K562 (cell line): ENCODE results near the gene SETD3. TPM values are rescaled to one million over a fixed set of nuclear protein-coding genes. Genes with fewer than 3 reads are reported as not detected.

Experiments used
- ATAC-seq: fragments of 200-7000 bp; cut with Tn5 transposase; 3 replicates; pipeline ENCODE4 v1.9.1; 2020; ENCODE audit warnings: moderate library complexity
- BruUV-seq: library from RNA; stranded (reverse); fragments of 400-500 nt; replicated peaks from 2 replicates; lab custom pipeline; 2021; lab: Mats Ljungman, UMichigan
- CTCF ChIA-PET: fragments of 300-600 bp; formaldehyde crosslinking; extraction: SDS; loops from one replicate; lab custom pipeline; 2021; ENCODE audit warnings: low intra/inter-chr PET ratio; lab: Yijun Ruan, JAX
- POLR2A ChIA-PET: fragments of 300-600, 350-650 bp; sonication (Branson Sonifier 250); formaldehyde crosslinking; extraction: SDS; loops from one replicate; lab custom pipeline; 2021; ENCODE audit warnings: antibody characterized with exemption, inconsistent platforms; lab: Yijun Ruan, JAX
- DNase-seq, 4 experiments: peaks; one replicate each; pipeline versions ENCODE4 v3.0.0 to v3.0.0-alpha.2; 2011 to 2018; ENCODE audit warnings: low spot score in 3 of 4, mixed read lengths in 3 of 4; ENCODE audit errors: extremely low read depth in 1 of 4
- FAIRE-seq: peaks from 2 replicates; lab custom pipeline; 2011; peaks lifted over from hg19 to GRCh38; lab: Jason Lieb, UNC
- H2AFZ ChIP-seq: 2 replicates; pipeline ENCODE4 v1.6.0; 2011; ENCODE audit warnings: low read depth, low read length, control low read depth, inconsistent platforms
- H3K27ac ChIP-seq: fragments of 200-600 bp; 3 replicates; pipeline ENCODE4 v1.8.0; 2011; ENCODE audit warnings: low read depth, mild to moderate bottlenecking, control low read depth, inconsistent platforms, low read length, moderate library complexity, mixed read lengths; ENCODE audit errors: extremely low read depth
- H3K27me3 ChIP-seq, 2 experiments: fragments of 300-600 bp in 1 of 2; 2 replicates in 1 of 2; 3 replicates in 1 of 2; pipeline versions ENCODE4 v1.6.0 to v1.8.0; 2011; ENCODE audit warnings: inconsistent platforms in 2 of 2, low read length in 2 of 2, mild to moderate bottlenecking in 1 of 2, mixed read lengths in 1 of 2, moderate library complexity in 1 of 2; ENCODE audit not compliant: control insufficient read depth in 2 of 2, insufficient read depth in 2 of 2
- H3K36me3 ChIP-seq: fragments of 300-600 bp; 3 replicates; pipeline ENCODE4 v1.8.0; 2011; ENCODE audit warnings: mild to moderate bottlenecking, low read length, inconsistent platforms; ENCODE audit not compliant: control insufficient read depth, insufficient read depth
- H3K4me1 ChIP-seq, 2 experiments: fragments of 200-600 bp in 1 of 2; replicated peaks in 1 of 2; 2 replicates in 1 of 2; 3 replicates in 1 of 2; pipeline versions ENCODE4 v1.5.1 to v1.8.0; 2011; ENCODE audit warnings: inconsistent platforms in 2 of 2, low read length in 2 of 2, mild to moderate bottlenecking in 1 of 2, mixed read lengths in 1 of 2, moderate library complexity in 1 of 2; ENCODE audit not compliant: control insufficient read depth in 2 of 2, insufficient read depth in 2 of 2
- H3K4me2 ChIP-seq: 2 replicates; pipeline ENCODE4 v1.6.1; 2011; ENCODE audit warnings: low read length, control low read depth, inconsistent platforms, mixed read lengths; ENCODE audit not compliant: insufficient read depth
- H3K4me3 ChIP-seq: fragments of 200-600 bp; sonication (generic), shearing (Covaris generic); 2 replicates; pipeline ENCODE4 v1.5.1; 2016; ENCODE audit warnings: control low read depth, inconsistent platforms
- H3K79me2 ChIP-seq: fragments of 200-600 bp; 3 replicates; pipeline ENCODE4 v1.8.0; 2011; ENCODE audit warnings: low read length, inconsistent platforms; ENCODE audit not compliant: control insufficient read depth, insufficient read depth
- H3K9ac ChIP-seq, 2 experiments: 2 replicates each; pipeline versions ENCODE4 v1.6.0 to v1.6.1; 2011; ENCODE audit warnings: low read depth in 2 of 2, low read length in 2 of 2, control low read depth in 1 of 2, inconsistent platforms in 1 of 2, mild to moderate bottlenecking in 1 of 2, mixed read lengths in 1 of 2; ENCODE audit not compliant: insufficient read depth in 1 of 2
- H3K9me1 ChIP-seq: one replicate; pipeline ENCODE4 v1.6.0; 2011; ENCODE audit warnings: inconsistent platforms, mild to moderate bottlenecking, low read length, moderate library complexity; ENCODE audit not compliant: control insufficient read depth, insufficient read depth
- H3K9me3 ChIP-seq: replicated peaks from 2 replicates; pipeline ENCODE4 v1.5.1; 2011; ENCODE audit warnings: low read depth, low read length, inconsistent platforms; ENCODE audit not compliant: control insufficient read depth, insufficient read depth
- H4K20me1 ChIP-seq: replicated peaks from 2 replicates; pipeline ENCODE4 v1.6.1; 2011; ENCODE audit warnings: low read length, inconsistent platforms, mixed read lengths; ENCODE audit not compliant: control insufficient read depth, insufficient read depth
- DEAF1 ChIP-seq: fragments of 450-650 bp; formaldehyde crosslinking; IDR thresholded peaks from 2 replicates; pipeline ENCODE4 v1.4.0; 2020; ENCODE audit warnings: mild to moderate bottlenecking, moderate library complexity
- EWSR1 ChIP-seq: fragments of 450-650 bp; IDR thresholded peaks from 2 replicates; pipeline ENCODE4 v1.6.1; 2018; ENCODE audit warnings: borderline replicate concordance, mild to moderate bottlenecking, low read depth, moderate library complexity; ENCODE audit not compliant: partially characterized antibody
- JUND ChIP-seq, 2 experiments: IDR thresholded peaks; 2 replicates in 1 of 2; 3 replicates in 1 of 2; pipeline ENCODE4 v1.6.1; 2011; ENCODE audit warnings: borderline replicate concordance in 2 of 2, low read depth in 2 of 2, low read length in 2 of 2, improper control_type of control experiment in 1 of 2, missing biosample characterization in 1 of 2, missing genetic modification characterization in 1 of 2, missing genetic modification reagents in 1 of 2
- KDM4B ChIP-seq, 2 experiments: fragments of 450-650 bp in 1 of 2; sonication (generic) in 1 of 2; IDR thresholded peaks; 2 replicates each; pipeline ENCODE4 v1.6.1; 2016 to 2017; ENCODE audit warnings: borderline replicate concordance in 2 of 2, antibody characterized with exemption in 1 of 2, low read depth in 1 of 2, mild to moderate bottlenecking in 1 of 2
- KDM5B ChIP-seq: fragments of 200-600 bp; sonication (generic); IDR thresholded peaks from 2 replicates; pipeline ENCODE4 v1.6.1; 2012; ENCODE audit warnings: low read depth, mild to moderate bottlenecking, moderate library complexity, low read length, control low read depth, inconsistent platforms; ENCODE audit not compliant: insufficient replicate concordance
- NFIC ChIP-seq: fragments of 450-650 bp; IDR thresholded peaks from 2 replicates; pipeline ENCODE4 v1.6.1; 2017; ENCODE audit warnings: mild to moderate bottlenecking, inconsistent platforms
- PATZ1 ChIP-seq: fragments of 250-450 bp; sonication (Bioruptor Pico); IDR thresholded peaks from 2 replicates; pipeline ENCODE4 v1.5.0; 2020; ENCODE audit warnings: mild to moderate bottlenecking, borderline replicate concordance
- PHF20 ChIP-seq: fragments of 450-650 bp; IDR thresholded peaks from 2 replicates; pipeline ENCODE4 v1.6.1; 2018; ENCODE audit not compliant: partially characterized antibody
- SNIP1 ChIP-seq: fragments of 450-650 bp; IDR thresholded peaks from 2 replicates; pipeline ENCODE4 v1.7.1; 2017; ENCODE audit warnings: low read depth, mild to moderate bottlenecking
- SNRNP70 ChIP-seq: fragments of 200-400 bp; formaldehyde crosslinking; optimal IDR thresholded peaks from 2 replicates; pipeline ENCODE3; 2017; ENCODE audit warnings: low read depth, low read length
- TAF9B ChIP-seq: fragments of 450-650 bp; IDR thresholded peaks from 2 replicates; pipeline ENCODE4 v1.6.1; 2018; ENCODE audit warnings: mild to moderate bottlenecking; ENCODE audit not compliant: partially characterized antibody
- TCF15 ChIP-seq: fragments of 250-450 bp; sonication (Bioruptor Pico); IDR thresholded peaks from 2 replicates; pipeline ENCODE4 v1.8.0; 2022; ENCODE audit warnings: moderate library complexity, mild to moderate bottlenecking, inconsistent platforms
- TCF7L2 ChIP-seq: fragments of 150-350 bp; IDR thresholded peaks from 2 replicates; pipeline ENCODE4 v1.6.1; 2016; ENCODE audit warnings: low read depth, mild to moderate bottlenecking, low read length, moderate library complexity
- XRCC5 ChIP-seq: fragments of 200-400 bp; formaldehyde crosslinking; IDR thresholded peaks from 2 replicates; pipeline ENCODE4 v1.6.1; 2017; ENCODE audit warnings: low read depth, mild to moderate bottlenecking, low read length
- ZNF354B ChIP-seq: fragments of 250-450 bp; sonication (Bioruptor Pico); IDR thresholded peaks from 2 replicates; pipeline ENCODE4 v1.4.0; 2020
- ZNF507 ChIP-seq: conservative IDR thresholded peaks from 2 replicates; pipeline ENCODE4 v1.6.1; 2017; ENCODE audit warnings: missing genetic modification characterization, missing compliant biosample characterization
- ZNF785 ChIP-seq: fragments of 250-450 bp; sonication (Bioruptor Pico); IDR thresholded peaks from 2 replicates; pipeline ENCODE4 v1.4.0; 2020; ENCODE audit warnings: mild to moderate bottlenecking
- ZZZ3 ChIP-seq: fragments of 450-650 bp; IDR thresholded peaks from 2 replicates; pipeline ENCODE4 v1.6.1; 2016; ENCODE audit warnings: antibody characterized with exemption, mild to moderate bottlenecking, moderate library complexity
- WGBS: fragments of 100-300 bp; shearing (Covaris generic); methylation state at CpG from one replicate; pipeline ENCODE4 v1.1.6; 2016; ENCODE audit warnings: low coverage, mixed read lengths; ENCODE audit not compliant: insufficient coverage; ENCODE audit errors: missing lambda C conversion rate; 5-methylcytosine and 5-hydroxymethylcytosine counted together
- in situ Hi-C: fragments of 300-500 bp; cut with MboI; formaldehyde crosslinking; loops from 4 replicates; pipeline ENCODE4 v1.15.0; 2018; ENCODE audit warnings: inconsistent platforms, mixed read lengths
- intact Hi-C: fragments of 100-400 bp; cut with micrococcal nuclease; formaldehyde crosslinking; loops from 2 replicates; pipeline ENCODE4 v1.14.2; 2022
- polyA plus RNA-seq, 8 experiments: library from polyadenylated mRNA; depleted of rRNA in 4 of 8; stranded (reverse) in 5 of 8; unstranded in 3 of 8; fragments of >200 nt; fragmentation: Nextera tagmentation in 2 of 8; fragmentation: Illumina TruSeq in 1 of 8; extraction: Ambion mirVana in 2 of 8; extraction: Trizol in 1 of 8; gene quantifications; 2 replicates each; pipeline versions ENCODE4 v1.2.1 to v1.2.3, GENCODE V29; 2011 to 2014; ENCODE audit warnings: inconsistent platforms in 1 of 8, missing spikeins in 1 of 8
- total RNA-seq, 7 experiments: library from RNA; depleted of rRNA in 6 of 7; stranded (reverse); fragments of >200 nt in 6 of 7; fragmentation: Illumina TruSeq in 2 of 7; extraction: Trizol in 2 of 7; gene quantifications; 2 replicates each; pipeline versions ENCODE4 v1.2.1 to v1.2.3, GENCODE V29; 2011 to 2021; ENCODE audit warnings: low replicate concordance in 1 of 7

Gene SETD3
- total and polyA plus RNA-seq, 9 of the 15 experiments (the other 6 are each of a cell fraction or from before 2014, with no cell fraction given), result 8.5 to 35.9 (median 26.5) TPM

- Histone ChIP-seq H3K9ac (peak overlapping the region in 1 of 2 experiments; percentile 5; a peak in 1 of 4 replicates), H3K9me1 (no peaks in the 10 kb centered on the region), H3K4me2 (no peak overlapping the region), H3K4me3 (no peak overlapping the region), H3K79me2 (no peaks in the 10 kb centered on the region), H4K20me1 (0 out of 2 replicates have a peak, but pooled peaks cover 6% of the 10 kb centered on the region), H3K4me1 (peaks cover 11 to 58% of the 10 kb centered on the region in 2 experiments), H3K36me3 (no peaks in the 10 kb centered on the region), H3K9me3 (no peaks in the 10 kb centered on the region), H3K27me3 (no peaks in the 10 kb centered on the region), H3K27ac (no peak overlapping the region), H2AFZ (no peak overlapping the region)
- CTCF ChIA-PET, result no interaction called here
- POLR2A ChIA-PET, result no interaction called here
- BruUV-seq, result no TSS peak
- in situ Hi-C loops, result loop anchor here (10.0 kb wide), 1 partner anchor 363 kb away; no protein-coding TSS in a partner anchor
- 77% methylated on average over 10 of the region's 18 CpGs for WGBS
- FAIRE-seq (no peak), DNase-seq (no peak), ATAC-seq (no peak)
- intact Hi-C loops, result no loop called here
- no peak for TF ChIP-seq KDM5B
- TF ChIP-seq ZZZ3, result no peak
- TF ChIP-seq TCF7L2, result no peak
- no peak for TF ChIP-seq JUND (IDR thresholded peaks at IDR 0.05; ENCODE audit: borderline replicate concordance, low read depth, low read length)
- no peak for TF ChIP-seq JUND (tag; IDR thresholded peaks at IDR 0.05; ENCODE audit: borderline replicate concordance, low read depth, low read length)
- TF ChIP-seq KDM4B (IDR thresholded peaks at IDR 0.05; ENCODE audit: borderline replicate concordance in 2 of 2, low read depth in 1 of 2), result no peak
- no peak for TF ChIP-seq ZNF785
- no peak for TF ChIP-seq EWSR1
- no peak for TF ChIP-seq SNRNP70
- no peak for TF ChIP-seq XRCC5
- no peak for TF ChIP-seq TAF9B
- TF ChIP-seq TCF15 (CRISPR knock-in tag), result no peak
- no peak for TF ChIP-seq SNIP1
- no peak for TF ChIP-seq DEAF1 (CRISPR knock-in tag)
- TF ChIP-seq NFIC, result no peak
- TF ChIP-seq ZNF507, result no peak
- no peak for TF ChIP-seq PATZ1 (CRISPR knock-in tag)
- TF ChIP-seq PHF20, result no peak
- TF ChIP-seq ZNF354B (CRISPR knock-in tag), result no peak
Measured at GRCh38 chr14:99522025-99522401, 41.4 kb upstream of the SETD3 start.
